CD14-positive monocyte (primary cell): ENCODE measurements around the gene NUDT2. TPM values are rescaled to one million over a fixed set of nuclear protein-coding genes. Genes with fewer than 3 reads are reported as not detected.
A peak's percentile ranks its signal among the peaks of the same experiment; 100 is the strongest.

Experiments
- DNase-seq, 3 donors: peaks; one replicate each; pipeline ENCODE4 v3.0.0-alpha.2; 2011 to 2022
- H2AFZ ChIP-seq: 2 replicates; pipeline ENCODE4 v1.6.0; 2012; ENCODE audit warnings: mild to moderate bottlenecking, low read depth, low read length, inconsistent platforms; ENCODE audit not compliant: insufficient read depth, poor library complexity, severe bottlenecking
- H3K27ac ChIP-seq, 2 donors: 1 replicate in 1 of 2; 2 replicates in 1 of 2; pipeline ENCODE4 v1.5.1; 2012 to 2013; ENCODE audit warnings: low read length in 2 of 2, control low read depth in 1 of 2, inconsistent platforms in 1 of 2, low read depth in 1 of 2, mild to moderate bottlenecking in 1 of 2
- H3K27me3 ChIP-seq, 2 donors: one replicate each; pipeline versions ENCODE4 v1.6.0 to v1.6.1; 2011 to 2013; ENCODE audit warnings: low read length in 2 of 2; ENCODE audit not compliant: control insufficient read depth in 2 of 2, insufficient read depth in 2 of 2
- H3K36me3 ChIP-seq, 2 donors: replicated peaks in 1 of 2; 1 replicate in 1 of 2; 2 replicates in 1 of 2; pipeline versions ENCODE4 v1.5.1 to v1.6.1; 2012 to 2013; ENCODE audit warnings: low read length in 2 of 2, control low read depth in 1 of 2, inconsistent platforms in 1 of 2, mild to moderate bottlenecking in 1 of 2; ENCODE audit not compliant: insufficient read depth in 2 of 2, control insufficient read depth in 1 of 2
- H3K4me1 ChIP-seq, 2 donors: 1 replicate in 1 of 2; 2 replicates in 1 of 2; pipeline versions ENCODE4 v1.5.1 to v1.6.1; 2012 to 2013; ENCODE audit warnings: low read length in 2 of 2, control low read depth in 1 of 2, inconsistent platforms in 1 of 2, mild to moderate bottlenecking in 1 of 2, moderate library complexity in 1 of 2; ENCODE audit not compliant: insufficient read depth in 2 of 2, control insufficient read depth in 1 of 2
- H3K4me2 ChIP-seq: replicated peaks from 2 replicates; pipeline ENCODE3; 2012; ENCODE audit warnings: low read length, moderate library complexity, mild to moderate bottlenecking; ENCODE audit not compliant: poor library complexity, severe bottlenecking; ENCODE audit errors: extremely low read depth
- H3K4me3 ChIP-seq, 3 experiments: fragments of 200-600 bp in 1 of 3; sonication (generic) in 1 of 3; replicated peaks in 1 of 3; 1 replicate in 2 of 3; 2 replicates in 1 of 3; pipeline ENCODE4 v1.5.1; 2011 to 2013; ENCODE audit warnings: low read length in 3 of 3, mild to moderate bottlenecking in 3 of 3, control low read depth in 2 of 3, low read depth in 2 of 3, inconsistent platforms in 1 of 3, moderate library complexity in 1 of 3
- H3K79me2 ChIP-seq: 2 replicates; pipeline ENCODE4 v1.6.0; 2012; ENCODE audit warnings: mild to moderate bottlenecking, control low read depth, inconsistent platforms, low read length, moderate library complexity; ENCODE audit not compliant: insufficient read depth
- H3K9ac ChIP-seq: 2 replicates; pipeline ENCODE4 v1.6.0; 2017; ENCODE audit warnings: low read length, mild to moderate bottlenecking; ENCODE audit not compliant: insufficient read depth, poor library complexity, severe bottlenecking
- H3K9me3 ChIP-seq, 2 donors: replicated peaks in 1 of 2; 1 replicate in 1 of 2; 2 replicates in 1 of 2; pipeline versions ENCODE4 v1.5.1 to v1.6.1; 2012 to 2013; ENCODE audit warnings: low read length in 2 of 2, control low read depth in 1 of 2; ENCODE audit not compliant: control insufficient read depth in 1 of 2, insufficient read depth in 1 of 2
- H4K20me1 ChIP-seq: 2 replicates; pipeline ENCODE4 v1.6.0; 2012; ENCODE audit warnings: mild to moderate bottlenecking, low read length, control low read depth, moderate library complexity; ENCODE audit not compliant: insufficient read depth
- H3K27ac Mint-ChIP-seq, 7 donors: one replicate each; pipeline ENCODE4 v1.8.0; 2020; ENCODE audit warnings: mild to moderate bottlenecking in 7 of 7, mixed read lengths in 7 of 7, moderate library complexity in 6 of 7, inconsistent platforms in 2 of 7
- H3K27me3 Mint-ChIP-seq, 3 donors: one replicate each; pipeline ENCODE4 v1.8.0; 2021 to 2022; ENCODE audit warnings: low read depth in 3 of 3, mild to moderate bottlenecking in 3 of 3, mixed read lengths in 3 of 3, moderate library complexity in 3 of 3, inconsistent platforms in 1 of 3
- H3K36me3 Mint-ChIP-seq, 2 donors: one replicate each; pipeline ENCODE4 v1.8.0; 2020; ENCODE audit warnings: mixed read lengths in 2 of 2, inconsistent platforms in 1 of 2, mild to moderate bottlenecking in 1 of 2
- H3K4me1 Mint-ChIP-seq: one replicate; pipeline ENCODE4 v1.8.0; 2020; ENCODE audit warnings: mild to moderate bottlenecking, mixed read lengths
- H3K4me3 Mint-ChIP-seq, 2 donors: one replicate each; pipeline ENCODE4 v1.8.0; 2020; ENCODE audit warnings: mild to moderate bottlenecking in 2 of 2, mixed read lengths in 2 of 2, moderate library complexity in 1 of 2
- H3K9me3 Mint-ChIP-seq, 7 donors: one replicate each; pipeline ENCODE4 v1.8.0; 2020 to 2022; ENCODE audit warnings: mixed read lengths in 7 of 7, mild to moderate bottlenecking in 6 of 7, moderate library complexity in 6 of 7, inconsistent platforms in 2 of 7
- WGBS: methylation state at CpG from one replicate; pipeline ENCODE4 v1.1.5; 2013; ENCODE audit warnings: missing lambda C conversion rate; ENCODE audit not compliant: insufficient coverage; 5-methylcytosine and 5-hydroxymethylcytosine counted together
- intact Hi-C, 2 donors: fragments of 100-400 bp; cut with micrococcal nuclease; formaldehyde crosslinking; loops; one replicate each; pipeline versions ENCODE4 v1.15.0 to v1.15.1; 2023
- polyA plus RNA-seq, 3 donors: library from polyadenylated mRNA; depleted of rRNA in 1 of 3; unstranded in 2 of 3; stranded (reverse) in 1 of 3; fragments of 300-500 nt in 2 of 3; fragments of >200 nt in 1 of 3; fragmentation: Illumina TruSeq in 2 of 3; gene quantifications; 1 replicate in 2 of 3; 2 replicates in 1 of 3; pipeline ENCODE4 v1.2.3, GENCODE V29; 2012 to 2021
- TF ChIP-seq, protein P1 (sequence below): fragments of 200-600 bp; IDR thresholded peaks from one replicate; pipeline ENCODE4 v1.8.0; 2022; ENCODE audit warnings: antibody characterized with exemption, mild to moderate bottlenecking

Gene NUDT2
- polyA plus RNA-seq, 3 donors = 24.4 to 56.9 (median 38.0) TPM

DNA sequence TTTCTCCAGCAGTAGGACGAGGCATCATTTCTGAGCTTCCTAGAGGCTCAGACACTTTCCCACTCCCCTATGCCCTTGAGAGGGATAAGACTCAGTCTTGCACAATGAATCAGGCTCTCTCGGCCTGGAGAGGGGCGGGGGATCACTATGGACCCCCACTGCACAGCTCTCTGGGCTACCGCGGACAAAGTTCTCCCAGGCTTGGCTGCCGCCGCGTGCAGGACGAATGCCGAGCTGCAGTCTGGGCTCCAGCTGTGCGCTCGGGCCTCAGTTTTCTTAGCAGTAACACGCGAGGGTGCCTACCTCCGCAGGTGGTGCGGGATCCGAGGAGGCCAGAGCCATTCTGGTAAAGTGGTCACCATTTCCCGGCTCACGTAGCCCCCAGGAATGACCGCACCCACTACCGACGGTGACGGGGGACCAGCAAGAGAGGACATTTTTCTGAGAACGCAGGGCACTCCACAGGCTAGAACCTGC lies 50.7 kb downstream of the NUDT2 start:
- H3K4me2 ChIP-seq = peak overlapping the region; percentile 82
- peaks cover 35 to 45% of the 10 kb centered on the region in 2 donors for H3K4me1 ChIP-seq
- TF ChIP-seq, protein P1, sequence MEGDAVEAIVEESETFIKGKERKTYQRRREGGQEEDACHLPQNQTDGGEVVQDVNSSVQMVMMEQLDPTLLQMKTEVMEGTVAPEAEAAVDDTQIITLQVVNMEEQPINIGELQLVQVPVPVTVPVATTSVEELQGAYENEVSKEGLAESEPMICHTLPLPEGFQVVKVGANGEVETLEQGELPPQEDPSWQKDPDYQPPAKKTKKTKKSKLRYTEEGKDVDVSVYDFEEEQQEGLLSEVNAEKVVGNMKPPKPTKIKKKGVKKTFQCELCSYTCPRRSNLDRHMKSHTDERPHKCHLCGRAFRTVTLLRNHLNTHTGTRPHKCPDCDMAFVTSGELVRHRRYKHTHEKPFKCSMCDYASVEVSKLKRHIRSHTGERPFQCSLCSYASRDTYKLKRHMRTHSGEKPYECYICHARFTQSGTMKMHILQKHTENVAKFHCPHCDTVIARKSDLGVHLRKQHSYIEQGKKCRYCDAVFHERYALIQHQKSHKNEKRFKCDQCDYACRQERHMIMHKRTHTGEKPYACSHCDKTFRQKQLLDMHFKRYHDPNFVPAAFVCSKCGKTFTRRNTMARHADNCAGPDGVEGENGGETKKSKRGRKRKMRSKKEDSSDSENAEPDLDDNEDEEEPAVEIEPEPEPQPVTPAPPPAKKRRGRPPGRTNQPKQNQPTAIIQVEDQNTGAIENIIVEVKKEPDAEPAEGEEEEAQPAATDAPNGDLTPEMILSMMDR = no peak
- H3K4me3 Mint-ChIP-seq = peak overlapping the region; percentile 87 to 98
- DNase-seq = no peak
- no peaks in the 10 kb centered on the region for H4K20me1 ChIP-seq
- peak overlapping the region; percentile 2 to 74 (median 46) for H3K4me3 ChIP-seq
- WGBS = 5% methylated on average over 21 of the region's 24 CpGs
- H3K27me3 Mint-ChIP-seq = peaks cover 37 to 53% (median 39%) of the 10 kb centered on the region in 3 donors
- peaks cover 0 to 3% (median 0%) of the 10 kb centered on the region in 7 donors for H3K9me3 Mint-ChIP-seq
- no peaks in the 10 kb centered on the region for H3K9me3 ChIP-seq
- peaks cover 0 to 28% of the 10 kb centered on the region in 2 donors for H3K27me3 ChIP-seq
- peak overlapping the region; percentile 52 for H3K9ac ChIP-seq
- H3K27ac ChIP-seq = peak overlapping the region in 1 of 2 donors; percentile 3
- H3K4me1 Mint-ChIP-seq = peaks cover 44% of the 10 kb centered on the region
- H3K36me3 ChIP-seq = no peaks in the 10 kb centered on the region
- peaks cover 0 to 6% of the 10 kb centered on the region in 2 donors for H3K36me3 Mint-ChIP-seq
- intact Hi-C loops = loop anchor here in 1 of 2 donors (5.0 kb wide), 1 partner anchor 77 kb away; the partner anchor contains the start of genes DNAI1 and FAM219A
- H2AFZ ChIP-seq = peak overlapping the region; percentile 96
- H3K79me2 ChIP-seq = no peaks in the 10 kb centered on the region
- peak overlapping the region in 2 of 7 donors; percentile 12 to 65 for H3K27ac Mint-ChIP-seq

DNA sequence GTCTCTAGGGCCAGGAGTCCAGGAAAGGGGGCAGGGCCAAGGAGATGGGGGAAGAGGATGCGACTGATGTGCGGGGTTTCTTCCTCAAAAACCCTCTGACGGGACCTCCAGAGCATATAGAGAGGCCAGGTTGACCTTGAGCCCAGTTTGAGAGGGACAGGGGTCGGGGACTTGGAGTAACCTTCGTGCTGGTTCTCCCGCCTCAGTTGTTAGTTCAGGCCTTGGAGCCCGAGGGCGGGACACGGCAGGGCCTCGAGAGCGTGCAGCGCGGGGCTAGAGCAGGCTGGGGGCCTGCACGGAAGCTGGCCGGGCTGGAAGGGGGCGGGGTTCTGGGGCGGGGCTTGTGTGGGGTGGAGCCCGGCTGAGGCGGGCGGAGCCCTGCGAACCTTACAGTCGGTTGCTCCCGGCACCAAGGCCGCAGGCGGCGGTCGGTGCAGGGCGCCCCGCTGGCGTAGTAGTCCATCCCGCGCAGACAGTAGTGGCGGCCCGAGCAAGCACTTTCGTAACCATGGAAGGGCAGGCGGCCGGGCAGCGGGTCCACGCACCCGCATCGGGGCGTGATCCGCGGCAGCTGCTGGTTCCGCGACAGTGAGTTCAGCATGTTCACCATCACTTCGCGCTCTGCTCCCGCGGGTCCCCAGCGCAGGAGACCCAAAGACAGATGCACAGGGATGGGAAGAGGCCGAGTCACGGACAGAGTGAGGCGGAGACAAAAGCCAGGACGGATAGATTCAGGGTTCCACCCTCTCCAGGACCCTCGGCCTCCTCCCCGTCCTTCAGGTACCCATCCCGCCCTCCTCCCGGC lies 51.3 kb downstream of the NUDT2 start:
- H3K9me3 ChIP-seq = no peaks in the 10 kb centered on the region
- 1% methylated on average over 53 of the region's 59 CpGs for WGBS

More for the DNA sequence above, 51.3 kb downstream of the NUDT2 start:
- Mint-ChIP-seq H3K4me3 (peak overlapping the region; percentile 87 to 98), H3K9me3 (peaks cover 0 to 3% (median 0%) of the 10 kb centered on the region in 7 donors), H3K4me1 (peaks cover 42% of the 10 kb centered on the region), H3K27ac (peak overlapping the region in 3 of 7 donors; percentile 12 to 65 (median 48)), H3K36me3 (peaks cover 0 to 6% of the 10 kb centered on the region in 2 donors), H3K27me3 (peaks cover 30 to 48% (median 36%) of the 10 kb centered on the region in 3 donors)
- Histone ChIP-seq H4K20me1 (no peaks in the 10 kb centered on the region), H3K79me2 (no peaks in the 10 kb centered on the region), H3K27me3 (peaks cover 0 to 28% of the 10 kb centered on the region in 2 donors), H3K27ac (peak overlapping the region in 1 of 2 donors; percentile 3), H3K9ac (peak overlapping the region; percentile 52), H3K4me2 (peak overlapping the region; percentile 82), H3K4me1 (peaks cover 35 to 45% of the 10 kb centered on the region in 2 donors), H3K4me3 (peak overlapping the region; percentile 33 to 74 (median 46)), H3K36me3 (no peaks in the 10 kb centered on the region), H2AFZ (peak overlapping the region; percentile 96)
- TF ChIP-seq, protein P1 = no peak
- DNase-seq = peak; percentile 69 to 73 (median 72)
- intact Hi-C loops = loop anchor here in 1 of 2 donors (5.0 kb wide), 1 partner anchor 77 kb away; the partner anchor contains the start of genes DNAI1 and FAM219A
